ENCODE data around the gene DGCR6L.

Gene DGCR6L

GRCh38 chr22:20280866-20281265 is 39.0 kb downstream of the DGCR6L start:
- TF ChIP-seq TAF1 (IDR thresholded peaks at IDR 0.05; ENCODE audit: low read depth) (no peak), USF1 (IDR thresholded peaks at IDR 0.05) (no peak), RAD21 (IDR thresholded peaks at IDR 0.05; ENCODE audit: low read depth) (no peak), ZBTB7A (IDR thresholded peaks at IDR 0.05; ENCODE audit: low read depth) (no peak), EP300 (IDR thresholded peaks at IDR 0.05; ENCODE audit: borderline replicate concordance) (no peak), YY1 (IDR thresholded peaks at IDR 0.05; ENCODE audit: low read depth) (no peak), FOXM1 (IDR thresholded peaks at IDR 0.05; ENCODE audit: borderline replicate concordance, low read depth) (no peak), NFIC (IDR thresholded peaks at IDR 0.05) (no peak), MAX (IDR thresholded peaks at IDR 0.05) (no peak), TEAD4 (IDR thresholded peaks at IDR 0.05) (no peak), CREB1 (IDR thresholded peaks at IDR 0.05; ENCODE audit: low read depth) (no peak), TCF12 (IDR thresholded peaks at IDR 0.05; ENCODE audit: low read depth) (no peak), CEBPB (IDR thresholded peaks at IDR 0.05) (no peak), REST (IDR thresholded peaks at IDR 0.05; ENCODE audit: low read depth) (no peak), EGR1 (IDR thresholded peaks at IDR 0.05) (no peak)

GRCh38 chr22:20279662-20280134 is 40.2 kb downstream of the DGCR6L start:
- TF ChIP-seq CREB1 (IDR thresholded peaks at IDR 0.05; ENCODE audit: low read depth) (no peak), USF1 (IDR thresholded peaks at IDR 0.05) (no peak), YY1 (IDR thresholded peaks at IDR 0.05; ENCODE audit: low read depth) (no peak), EP300 (IDR thresholded peaks at IDR 0.05; ENCODE audit: borderline replicate concordance) (no peak), RAD21 (IDR thresholded peaks at IDR 0.05; ENCODE audit: low read depth) (no peak), CEBPB (IDR thresholded peaks at IDR 0.05) (no peak), MAX (IDR thresholded peaks at IDR 0.05) (no peak), ZBTB7A (IDR thresholded peaks at IDR 0.05; ENCODE audit: low read depth) (no peak), FOXM1 (IDR thresholded peaks at IDR 0.05; ENCODE audit: borderline replicate concordance, low read depth) (no peak), TEAD4 (IDR thresholded peaks at IDR 0.05) (no peak), TCF12 (IDR thresholded peaks at IDR 0.05; ENCODE audit: low read depth) (no peak), EGR1 (IDR thresholded peaks at IDR 0.05) (no peak)

- TF ChIP-seq MAX (IDR thresholded peaks at IDR 0.05): no peak
- TF ChIP-seq YY1 (IDR thresholded peaks at IDR 0.05; ENCODE audit: low read depth): no peak
- TF ChIP-seq EP300 (IDR thresholded peaks at IDR 0.05; ENCODE audit: borderline replicate concordance): no peak
- no peak for TF ChIP-seq TCF12 (IDR thresholded peaks at IDR 0.05; ENCODE audit: low read depth)
- no peak for TF ChIP-seq CEBPB (IDR thresholded peaks at IDR 0.05)
- no peak for TF ChIP-seq FOXM1 (IDR thresholded peaks at IDR 0.05; ENCODE audit: borderline replicate concordance, low read depth)
- TF ChIP-seq RAD21 (IDR thresholded peaks at IDR 0.05; ENCODE audit: low read depth): no peak
- no peak for TF ChIP-seq NFIC (IDR thresholded peaks at IDR 0.05)
- no peak for TF ChIP-seq REST (IDR thresholded peaks at IDR 0.05; ENCODE audit: low read depth)
- TF ChIP-seq EGR1 (IDR thresholded peaks at IDR 0.05): no peak
- TF ChIP-seq USF1 (IDR thresholded peaks at IDR 0.05): no peak
- no peak for TF ChIP-seq ZBTB7A (IDR thresholded peaks at IDR 0.05; ENCODE audit: low read depth)
- no peak for TF ChIP-seq TAF1 (IDR thresholded peaks at IDR 0.05; ENCODE audit: low read depth)
- no peak for TF ChIP-seq CREB1 (IDR thresholded peaks at IDR 0.05; ENCODE audit: low read depth)
- TF ChIP-seq TEAD4 (IDR thresholded peaks at IDR 0.05): no peak
These were observed 43.4 kb downstream of the DGCR6L start for GRCh38 chr22:20276468-20276867.

GRCh38 chr22:20275836-20276235 is 44.0 kb downstream of the DGCR6L start:
- TF ChIP-seq TAF1 (IDR thresholded peaks at IDR 0.05; ENCODE audit: low read depth): no peak
- no peak for TF ChIP-seq EP300 (IDR thresholded peaks at IDR 0.05; ENCODE audit: borderline replicate concordance)
- no peak for TF ChIP-seq YY1 (IDR thresholded peaks at IDR 0.05; ENCODE audit: low read depth)
- TF ChIP-seq REST (IDR thresholded peaks at IDR 0.05; ENCODE audit: low read depth): no peak
- TF ChIP-seq CEBPB (IDR thresholded peaks at IDR 0.05): no peak
- no peak for TF ChIP-seq ZBTB7A (IDR thresholded peaks at IDR 0.05; ENCODE audit: low read depth)
- no peak for TF ChIP-seq EGR1 (IDR thresholded peaks at IDR 0.05)
- TF ChIP-seq RAD21 (IDR thresholded peaks at IDR 0.05; ENCODE audit: low read depth): no peak
- TF ChIP-seq MAX (IDR thresholded peaks at IDR 0.05): no peak
- TF ChIP-seq TEAD4 (IDR thresholded peaks at IDR 0.05): no peak
- TF ChIP-seq TCF12 (IDR thresholded peaks at IDR 0.05; ENCODE audit: low read depth): no peak
- no peak for TF ChIP-seq FOXM1 (IDR thresholded peaks at IDR 0.05; ENCODE audit: borderline replicate concordance, low read depth)
- no peak for TF ChIP-seq NFIC (IDR thresholded peaks at IDR 0.05)
- TF ChIP-seq USF1 (IDR thresholded peaks at IDR 0.05): no peak
- no peak for TF ChIP-seq CREB1 (IDR thresholded peaks at IDR 0.05; ENCODE audit: low read depth)
